Measurements from ENCODE around the gene LUC7L3. TPM values are rescaled to one million over a fixed set of nuclear protein-coding genes. Genes with fewer than 3 reads are reported as not detected.
A peak's percentile ranks its signal among the peaks of the same experiment; 100 is the strongest.

The LUC7L3 gene
- total and polyA plus RNA-seq, 2 of the 13 experiments (the other 11 are each of a cell fraction or from before 2014, with no cell fraction given): 108 to 120 TPM

- TF ChIP-seq HINFP (CRISPR knock-in tag; IDR thresholded peaks at IDR 0.05; ENCODE audit: low read depth) (no peak), DMAP1 (CRISPR knock-in tag; IDR thresholded peaks at IDR 0.05) (no peak), SRSF1 (optimal IDR thresholded peaks at IDR 0.05; ENCODE audit: low read depth, low read length) (no peak), ZNF724P (CRISPR knock-in tag; IDR thresholded peaks at IDR 0.05; ENCODE audit: borderline replicate concordance) (no peak), GABPA (IDR thresholded peaks at IDR 0.05; ENCODE audit: low read depth, low read length) (no peak), GABPA (CRISPR knock-in tag; IDR thresholded peaks at IDR 0.05; ENCODE audit: low read depth) (0 out of 2 replicates have a peak, but pooled peaks have one; percentile 31), MEF2D (CRISPR knock-in tag; IDR thresholded peaks at IDR 0.05) (no peak; the same call in 1 of the 2 replicates), MED1 (CRISPR knock-in tag; IDR thresholded peaks at IDR 0.05) (peak; percentile 45), ZNF772 (CRISPR knock-in tag; IDR thresholded peaks at IDR 0.05) (no peak), NCOA1 (CRISPR knock-in tag; IDR thresholded peaks at IDR 0.05) (0 out of 2 replicates have a peak, but pooled peaks have one; percentile 42), ZNF441 (CRISPR knock-in tag; IDR thresholded peaks at IDR 0.05; ENCODE audit: borderline replicate concordance) (peak; percentile 8; the same call in 1 of the 2 replicates), ZNF446 (CRISPR knock-in tag; IDR thresholded peaks at IDR 0.05) (no peak), ARID3A (IDR thresholded peaks at IDR 0.05; ENCODE audit: low read depth, low read length) (no peak), THRA (CRISPR knock-in tag; IDR thresholded peaks at IDR 0.05; ENCODE audit: borderline replicate concordance) (no peak), TRIM22 (IDR thresholded peaks at IDR 0.05) (no peak), NCOR1 (IDR thresholded peaks at IDR 0.05; ENCODE audit: borderline replicate concordance, low read length) (no peak), MYNN (CRISPR knock-in tag; IDR thresholded peaks at IDR 0.05; ENCODE audit: low read depth) (no peak), HNF1B (CRISPR knock-in tag; IDR thresholded peaks at IDR 0.05) (0 out of 2 replicates have a peak, but pooled peaks have one; percentile 6), FOXM1 (CRISPR knock-in tag; IDR thresholded peaks at IDR 0.05) (no peak), MYPOP (CRISPR knock-in tag; IDR thresholded peaks at IDR 0.05) (no peak; the same call in 1 of the 2 replicates), MBD4 (IDR thresholded peaks at IDR 0.05; ENCODE audit: borderline replicate concordance, low read length) (no peak)
These were observed 11.1 kb upstream of the LUC7L3 start (continued) for GRCh38 chr17:50708050-50709000.
